ENCODE data around the gene WDR46. TPM values are rescaled to one million over a fixed set of nuclear protein-coding genes. Genes with fewer than 3 reads are reported as not detected.
A peak's percentile ranks its signal among the peaks of the same experiment; 100 is the strongest.

WDR46 gene
- total and polyA plus RNA-seq, 7 donors = 15.3 to 51.2 (median 35.7) TPM

DNA sequence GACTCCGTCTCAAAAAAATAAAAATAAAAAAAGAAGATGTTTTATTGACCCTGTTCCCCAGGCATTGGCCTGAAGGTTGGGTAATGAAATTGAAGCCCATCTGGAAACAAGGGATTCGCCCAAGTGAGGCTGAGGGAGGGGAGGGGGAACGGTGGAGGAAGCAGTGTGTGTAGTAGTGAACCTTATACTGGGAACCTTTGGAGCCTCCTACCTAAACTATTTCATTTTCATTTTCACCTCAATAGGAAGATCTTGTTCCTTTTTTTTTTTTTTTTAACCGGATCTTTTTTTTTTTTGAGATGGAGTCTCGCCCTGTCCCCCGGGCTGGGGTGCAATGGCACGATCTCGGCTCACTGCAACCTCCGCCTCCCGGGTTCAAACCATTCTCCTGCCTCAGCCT is 41.7 kb upstream of the WDR46 start:
- WGBS, 2 donors = 65 to 80% methylated on average over 10 of the region's 10 CpGs
- H3K4me1 ChIP-seq = no peaks in the 10 kb centered on the region
- no peaks in the 10 kb centered on the region for H3K27me3 ChIP-seq
- no peak overlapping the region for H3K4me3 ChIP-seq
- H3K27ac ChIP-seq = no peak overlapping the region
- no peaks in the 10 kb centered on the region for H3K36me3 ChIP-seq
- no peak for DNase-seq
- H3K9me3 ChIP-seq = no peaks in the 10 kb centered on the region
- TF ChIP-seq, protein P1, sequence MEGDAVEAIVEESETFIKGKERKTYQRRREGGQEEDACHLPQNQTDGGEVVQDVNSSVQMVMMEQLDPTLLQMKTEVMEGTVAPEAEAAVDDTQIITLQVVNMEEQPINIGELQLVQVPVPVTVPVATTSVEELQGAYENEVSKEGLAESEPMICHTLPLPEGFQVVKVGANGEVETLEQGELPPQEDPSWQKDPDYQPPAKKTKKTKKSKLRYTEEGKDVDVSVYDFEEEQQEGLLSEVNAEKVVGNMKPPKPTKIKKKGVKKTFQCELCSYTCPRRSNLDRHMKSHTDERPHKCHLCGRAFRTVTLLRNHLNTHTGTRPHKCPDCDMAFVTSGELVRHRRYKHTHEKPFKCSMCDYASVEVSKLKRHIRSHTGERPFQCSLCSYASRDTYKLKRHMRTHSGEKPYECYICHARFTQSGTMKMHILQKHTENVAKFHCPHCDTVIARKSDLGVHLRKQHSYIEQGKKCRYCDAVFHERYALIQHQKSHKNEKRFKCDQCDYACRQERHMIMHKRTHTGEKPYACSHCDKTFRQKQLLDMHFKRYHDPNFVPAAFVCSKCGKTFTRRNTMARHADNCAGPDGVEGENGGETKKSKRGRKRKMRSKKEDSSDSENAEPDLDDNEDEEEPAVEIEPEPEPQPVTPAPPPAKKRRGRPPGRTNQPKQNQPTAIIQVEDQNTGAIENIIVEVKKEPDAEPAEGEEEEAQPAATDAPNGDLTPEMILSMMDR (IDR thresholded peaks at IDR 0.05) = no peak
- TF ChIP-seq EP300 (IDR thresholded peaks at IDR 0.05) (no peak), POLR2A (IDR thresholded peaks at IDR 0.05) (no peak), POLR2AphosphoS5 (IDR thresholded peaks at IDR 0.05) (no peak)
- intact Hi-C loops (cut with DNase I) = no loop called here

DNA sequence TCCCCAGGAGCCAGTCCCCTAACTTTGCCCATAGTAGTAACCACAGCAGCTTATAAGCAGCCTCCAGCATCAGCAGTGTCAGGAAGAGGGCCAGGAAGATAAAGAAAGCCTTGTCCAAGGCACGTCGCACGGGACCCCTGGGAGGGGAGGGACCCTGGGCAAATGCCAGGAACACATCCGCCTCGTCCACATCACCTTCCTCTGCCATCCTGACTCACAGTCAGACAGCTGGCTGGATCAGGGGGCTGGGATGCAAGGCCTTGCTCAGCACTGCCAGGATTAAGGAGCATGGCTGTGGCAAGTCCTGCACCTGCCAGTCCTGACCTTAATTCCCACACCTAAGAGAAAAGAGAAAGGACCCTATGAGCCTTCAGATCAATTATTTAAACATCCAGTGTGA is 40.0 kb upstream of the WDR46 start:
- 73 to 81% methylated on average over 5 of the region's 5 CpGs for WGBS, 2 donors
- no peak for TF ChIP-seq POLR2A (IDR thresholded peaks at IDR 0.05)
- TF ChIP-seq, protein P1 (IDR thresholded peaks at IDR 0.05) = no peak
- no peak for TF ChIP-seq EP300 (IDR thresholded peaks at IDR 0.05)
- TF ChIP-seq POLR2AphosphoS5 (IDR thresholded peaks at IDR 0.05) = no peak
- peaks cover 0 to 2% (median under 1%) of the 10 kb centered on the region in 4 donors for H3K4me1 ChIP-seq
- no peaks in the 10 kb centered on the region for H3K36me3 ChIP-seq
- H3K9me3 ChIP-seq = no peaks in the 10 kb centered on the region
- DNase-seq = no peak
- no peak overlapping the region for H3K4me3 ChIP-seq
- intact Hi-C loops (cut with DNase I) = no loop called here
- no peak overlapping the region for H3K27ac ChIP-seq
- no peaks in the 10 kb centered on the region for H3K27me3 ChIP-seq

DNA sequence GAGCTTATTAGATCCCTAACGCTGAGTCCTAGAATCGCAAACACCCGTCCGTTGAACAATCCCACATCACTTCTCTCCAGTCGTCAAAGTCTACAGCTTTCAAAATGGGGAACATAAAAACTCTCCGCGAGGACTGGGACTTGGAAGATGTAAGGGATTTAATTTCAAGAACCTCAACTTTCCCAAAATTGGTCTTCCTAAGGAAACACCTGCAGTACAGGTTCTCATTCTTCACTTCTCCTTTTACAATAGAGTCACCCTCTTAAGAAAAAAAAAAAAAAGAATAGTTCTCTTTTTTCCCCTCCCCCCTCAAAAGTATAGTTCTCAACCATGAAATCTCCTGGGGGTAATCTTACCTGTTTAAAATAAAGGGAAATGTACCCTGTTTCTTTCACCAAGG is 35.1 kb upstream of the WDR46 start:
- no peak for TF ChIP-seq POLR2A (IDR thresholded peaks at IDR 0.05)
- TF ChIP-seq EP300 (IDR thresholded peaks at IDR 0.05) = no peak
- TF ChIP-seq POLR2AphosphoS5 (IDR thresholded peaks at IDR 0.05) = no peak
- TF ChIP-seq, protein P1 (IDR thresholded peaks at IDR 0.05) = no peak
- DNase-seq = no peak
- H3K27ac ChIP-seq = peak overlapping the region in 3 of 4 donors; percentile 86 to 94 (median 89)
- H3K36me3 ChIP-seq = peaks cover 12 to 23% (median 20%) of the 10 kb centered on the region in 4 donors
- peaks cover 0 to 42% (median 34%) of the 10 kb centered on the region in 4 donors for H3K4me1 ChIP-seq
- intact Hi-C loops (cut with DNase I) = no loop called here
- 14 to 17% methylated on average over 7 of the region's 7 CpGs for whole genome bisulfite sequencing, 2 donors
- no peaks in the 10 kb centered on the region for H3K27me3 ChIP-seq
- no peaks in the 10 kb centered on the region for H3K9me3 ChIP-seq
- peak overlapping the region in 3 of 4 donors; percentile 75 to 84 (median 79) for H3K4me3 ChIP-seq

DNA sequence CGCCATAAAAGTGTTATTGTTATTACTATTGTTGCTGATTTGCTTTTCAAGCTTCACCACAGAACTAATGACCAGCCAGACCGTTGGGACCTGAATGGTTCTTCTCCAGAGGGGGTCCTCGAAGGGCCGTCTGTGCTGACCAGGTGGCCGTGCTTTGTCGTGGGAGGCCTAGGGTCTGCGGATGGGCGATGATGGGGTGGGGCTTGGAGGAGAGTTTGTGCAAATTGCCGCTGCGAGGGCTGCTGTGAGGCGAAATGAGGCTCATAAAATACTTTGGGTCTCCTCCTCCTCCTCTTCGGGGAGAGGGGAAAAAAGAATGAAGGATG is 34.5 kb upstream of the WDR46 start:
- no peak for DNase-seq
- TF ChIP-seq POLR2A (IDR thresholded peaks at IDR 0.05) (no peak), POLR2AphosphoS5 (IDR thresholded peaks at IDR 0.05) (no peak), EP300 (IDR thresholded peaks at IDR 0.05) (no peak)
- TF ChIP-seq, protein P1 (IDR thresholded peaks at IDR 0.05) = no peak
- H3K4me1 ChIP-seq = peaks cover 0 to 47% (median 40%) of the 10 kb centered on the region in 4 donors
- H3K9me3 ChIP-seq = no peaks in the 10 kb centered on the region
- H3K4me3 ChIP-seq = peak overlapping the region; percentile 75 to 84 (median 78)
- no peaks in the 10 kb centered on the region for H3K27me3 ChIP-seq
- H3K36me3 ChIP-seq = peaks cover 14 to 28% (median 22%) of the 10 kb centered on the region in 4 donors
- WGBS, 2 donors = 0% methylated on average over 12 of the region's 12 CpGs
- peak overlapping the region; percentile 85 to 94 (median 88) for H3K27ac ChIP-seq
- intact Hi-C loops (cut with DNase I) = no loop called here

DNA sequence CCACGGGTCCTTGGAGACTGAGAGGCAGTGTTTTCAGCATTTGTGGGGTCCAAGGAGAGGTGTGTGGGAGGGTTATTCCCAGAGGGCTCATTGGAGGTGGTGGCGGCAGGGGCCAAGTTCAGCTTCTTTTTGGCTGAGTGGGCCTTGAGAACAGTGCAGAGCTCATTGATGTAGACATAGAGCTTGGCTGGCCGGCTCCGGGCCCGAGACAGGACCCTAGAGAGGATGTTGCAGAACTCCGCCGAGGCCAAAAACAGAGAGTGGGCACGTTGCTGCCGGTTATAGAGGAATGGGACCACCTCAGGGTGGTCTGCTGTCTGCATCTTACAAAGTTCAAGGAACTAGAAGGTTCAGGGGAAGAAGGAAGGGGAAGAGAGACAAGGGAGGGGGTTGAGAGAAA is 32.2 kb upstream of the WDR46 start:
- H3K27ac ChIP-seq = peak overlapping the region in 2 of 4 donors; percentile 33 to 86
- intact Hi-C loops (cut with DNase I) = no loop called here
- peaks cover 14 to 30% (median 22%) of the 10 kb centered on the region in 4 donors for H3K36me3 ChIP-seq
- H3K4me3 ChIP-seq = peak overlapping the region in 1 of 4 donors; percentile 84
- H3K4me1 ChIP-seq = peaks cover 0 to 65% (median 55%) of the 10 kb centered on the region in 4 donors
- H3K27me3 ChIP-seq = no peaks in the 10 kb centered on the region
- H3K9me3 ChIP-seq = no peaks in the 10 kb centered on the region
- TF ChIP-seq EP300 (IDR thresholded peaks at IDR 0.05) (no peak), POLR2AphosphoS5 (IDR thresholded peaks at IDR 0.05) (no peak), POLR2A (IDR thresholded peaks at IDR 0.05) (no peak)
- TF ChIP-seq, protein P1 (IDR thresholded peaks at IDR 0.05) = no peak
- no peak for DNase-seq
- 85 to 86% methylated on average over 9 of the region's 9 CpGs for WGBS, 2 donors

All from sigmoid colon (tissue), 7 donors.